Measurements from ENCODE around the gene IL34.

IL34 gene

GRCh38 chr16:70689970-70690891 lies 43.9 kb downstream of the IL34 start:
- FAIRE-seq = no peak

GRCh38 chr16:70691223-70692129 lies 45.1 kb downstream of the IL34 start:
- FAIRE-seq = no peak

GRCh38 chr16:70692130-70692872 lies 45.9 kb downstream of the IL34 start:
- FAIRE-seq = no peak

GRCh38 chr16:70692873-70693671 lies 46.7 kb downstream of the IL34 start:
- no peak for FAIRE-seq

GRCh38 chr16:70694088-70694867 lies 47.9 kb downstream of the IL34 start:
- no peak for FAIRE-seq

- no peak for FAIRE-seq
These were observed 48.5 kb downstream of the IL34 start for GRCh38 chr16:70694868-70695218.

- FAIRE-seq = no peak
These were observed 49.1 kb downstream of the IL34 start for GRCh38 chr16:70695331-70696070.

- FAIRE-seq = no peak
These were observed 50.0 kb downstream of the IL34 start for GRCh38 chr16:70696355-70696754.

GRCh38 chr16:70696952-70697593 lies 50.7 kb downstream of the IL34 start:
- no peak for FAIRE-seq

- FAIRE-seq = no peak
These were observed 51.3 kb downstream of the IL34 start for GRCh38 chr16:70697594-70698170.

GRCh38 chr16:70698901-70699300 lies 52.5 kb downstream of the IL34 start:
- FAIRE-seq = no peak

GRCh38 chr16:70699696-70700095 lies 53.3 kb downstream of the IL34 start:
- no peak for FAIRE-seq

- FAIRE-seq = no peak
These were observed 54.0 kb downstream of the IL34 start for GRCh38 chr16:70700101-70701020.

GRCh38 chr16:70701036-70701435 lies 54.7 kb downstream of the IL34 start:
- FAIRE-seq = no peak

- no peak for FAIRE-seq
These were observed 55.2 kb downstream of the IL34 start for GRCh38 chr16:70701596-70701995.

GRCh38 chr16:70701998-70702397 lies 55.6 kb downstream of the IL34 start:
- no peak for FAIRE-seq

GRCh38 chr16:70702624-70703023 lies 56.3 kb downstream of the IL34 start:
- no peak for FAIRE-seq

GRCh38 chr16:70703041-70703834 lies 56.9 kb downstream of the IL34 start:
- no peak for FAIRE-seq

Measured in A204.1 (cell line).